ENCODE data around the gene BMS1. TPM values are rescaled to one million over a fixed set of nuclear protein-coding genes. Genes with fewer than 3 reads are reported as not detected.

The BMS1 gene
- total and polyA plus RNA-seq, 2 of the 13 experiments (the other 11 are each of a cell fraction or from before 2014, with no cell fraction given) = 3.9 to 25.2 TPM

- CTCF ChIA-PET (ENCODE audit: low intra/inter-chr PET ratio, low total read pairs) = no interaction called here
- no peak for FAIRE-seq
- peak overlapping the region; percentile 33 for H2AFZ ChIP-seq (ENCODE audit: low read length)
Measured at GRCh38 chr10:42769673-42770072, 12.9 kb upstream of the BMS1 start.

More at GRCh38 chr10:42769673-42770072, 12.9 kb upstream of the BMS1 start:
- ATAC-seq (peak; percentile 73), DNase-seq (ENCODE audit: low spot score) (no peak)
- Histone ChIP-seq H3K27ac (ENCODE audit: extremely low read length, insufficient read depth, low read length) (no peak overlapping the region), H3K9me3 (ENCODE audit: low read length) (no peaks in the 10 kb centered on the region), H3K4me1 (ENCODE audit: insufficient read depth, low read length) (peaks cover 12% of the 10 kb centered on the region), H3K4me2 (ENCODE audit: low read depth, low read length) (peak overlapping the region; percentile 66), H4K20me1 (ENCODE audit: insufficient read depth, low read length) (no peaks in the 10 kb centered on the region), H3K36me3 (replicated peaks in 1 of 2; ENCODE audit: control insufficient read depth in 1 of 2, insufficient read depth in 2 of 2, low read length in 2 of 2) (no peaks in the 10 kb centered on the region), H3K79me2 (ENCODE audit: insufficient read depth, low read length) (no peaks in the 10 kb centered on the region), H3K4me3 (replicated peaks in 1 of 3; ENCODE audit: insufficient read depth in 1 of 3, low read depth in 2 of 3, low read length in 3 of 3) (peak overlapping the region; percentile 1 to 51 (median 21); a peak in 4 of 6 replicates), H3K27me3 (ENCODE audit: control insufficient read depth in 1 of 2, insufficient read depth in 2 of 2, low read length in 2 of 2) (peaks cover 0 to 6% of the 10 kb centered on the region in 2 experiments; a peak in 1 of 5 replicates), H3K9ac (ENCODE audit: insufficient read depth, low read depth, low read length) (peak overlapping the region; percentile 6; the same call in 1 of the 2 replicates)
- in situ Hi-C loops (cut with HindIII; ENCODE audit: extremely low pct_ligation_motif_present, low pct_unique_long_range_greater_than_20kb) = no loop called here
- WGBS (ENCODE audit: low lambda C conversion rate) = 41% methylated on average over 4 of the region's 12 CpGs
- no TSS peak for BruUV-seq (replicated peaks)
- TF ChIP-seq ZFP82 (CRISPR knock-in tag; IDR thresholded peaks at IDR 0.05; ENCODE audit: borderline replicate concordance) (no peak), ZBTB39 (CRISPR knock-in tag; IDR thresholded peaks at IDR 0.05) (no peak), ZNF678 (CRISPR knock-in tag; IDR thresholded peaks at IDR 0.05) (no peak), DBP (CRISPR knock-in tag; IDR thresholded peaks at IDR 0.05; ENCODE audit: not compliant biosample characterization) (no peak), SP1 (IDR thresholded peaks at IDR 0.05) (no peak), SP1 (CRISPR knock-in tag; IDR thresholded peaks at IDR 0.05) (peak; percentile 20; the same call in 1 of the 2 replicates)
- TF ChIP-seq, protein P1, sequence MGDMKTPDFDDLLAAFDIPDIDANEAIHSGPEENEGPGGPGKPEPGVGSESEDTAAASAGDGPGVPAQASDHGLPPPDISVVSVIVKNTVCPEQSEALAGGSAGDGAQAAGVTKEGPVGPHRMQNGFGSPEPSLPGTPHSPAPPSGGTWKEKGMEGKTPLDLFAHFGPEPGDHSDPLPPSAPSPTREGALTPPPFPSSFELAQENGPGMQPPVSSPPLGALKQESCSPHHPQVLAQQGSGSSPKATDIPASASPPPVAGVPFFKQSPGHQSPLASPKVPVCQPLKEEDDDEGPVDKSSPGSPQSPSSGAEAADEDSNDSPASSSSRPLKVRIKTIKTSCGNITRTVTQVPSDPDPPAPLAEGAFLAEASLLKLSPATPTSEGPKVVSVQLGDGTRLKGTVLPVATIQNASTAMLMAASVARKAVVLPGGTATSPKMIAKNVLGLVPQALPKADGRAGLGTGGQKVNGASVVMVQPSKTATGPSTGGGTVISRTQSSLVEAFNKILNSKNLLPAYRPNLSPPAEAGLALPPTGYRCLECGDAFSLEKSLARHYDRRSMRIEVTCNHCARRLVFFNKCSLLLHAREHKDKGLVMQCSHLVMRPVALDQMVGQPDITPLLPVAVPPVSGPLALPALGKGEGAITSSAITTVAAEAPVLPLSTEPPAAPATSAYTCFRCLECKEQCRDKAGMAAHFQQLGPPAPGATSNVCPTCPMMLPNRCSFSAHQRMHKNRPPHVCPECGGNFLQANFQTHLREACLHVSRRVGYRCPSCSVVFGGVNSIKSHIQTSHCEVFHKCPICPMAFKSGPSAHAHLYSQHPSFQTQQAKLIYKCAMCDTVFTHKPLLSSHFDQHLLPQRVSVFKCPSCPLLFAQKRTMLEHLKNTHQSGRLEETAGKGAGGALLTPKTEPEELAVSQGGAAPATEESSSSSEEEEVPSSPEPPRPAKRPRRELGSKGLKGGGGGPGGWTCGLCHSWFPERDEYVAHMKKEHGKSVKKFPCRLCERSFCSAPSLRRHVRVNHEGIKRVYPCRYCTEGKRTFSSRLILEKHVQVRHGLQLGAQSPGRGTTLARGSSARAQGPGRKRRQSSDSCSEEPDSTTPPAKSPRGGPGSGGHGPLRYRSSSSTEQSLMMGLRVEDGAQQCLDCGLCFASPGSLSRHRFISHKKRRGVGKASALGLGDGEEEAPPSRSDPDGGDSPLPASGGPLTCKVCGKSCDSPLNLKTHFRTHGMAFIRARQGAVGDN (CRISPR knock-in tag; IDR thresholded peaks at IDR 0.05) = peak; percentile 38
- POLR2A ChIA-PET = no interaction called here
- intact Hi-C loops (cut with micrococcal nuclease; ENCODE audit: unreplicated experiment) = no loop called here
